WI38 (cell line): Measurements from ENCODE around the gene EDRF1.
"Not testable (repeated sequence)": the region's sequence is repeated elsewhere in the genome, so short reads cannot be mapped to it uniquely, and the experiment has no call there.

Experiments
- H3K4me3 ChIP-seq: 2 replicates; pipeline ENCODE4 v1.5.1; 2011; ENCODE audit warnings: low read depth, mild to moderate bottlenecking, control low read depth, low read length
- CTCF ChIP-seq: IDR thresholded peaks from 2 replicates; pipeline ENCODE4 v1.5.1; 2012; ENCODE audit warnings: low read depth, mild to moderate bottlenecking, control low read depth, low read length

EDRF1 gene

GRCh38 chr10:125694883-125695282, 24.6 kb upstream of the EDRF1 start:
- H3K4me3 ChIP-seq: no peak overlapping the region
- TF ChIP-seq CTCF: no peak

- not testable (repeated sequence) for H3K4me3 ChIP-seq
Observed at GRCh38 chr10:125696884-125697283, 22.6 kb upstream of the EDRF1 start.

- H3K4me3 ChIP-seq: no peak overlapping the region
- no peak for TF ChIP-seq CTCF
Observed at GRCh38 chr10:125698481-125698998, 21.0 kb upstream of the EDRF1 start.

GRCh38 chr10:125699562-125700143, 19.9 kb upstream of the EDRF1 start:
- TF ChIP-seq CTCF: no peak
- no peak overlapping the region for H3K4me3 ChIP-seq

- H3K4me3 ChIP-seq: no peak overlapping the region
- no peak for TF ChIP-seq CTCF
Observed at GRCh38 chr10:125700355-125700911, 19.1 kb upstream of the EDRF1 start.

- TF ChIP-seq CTCF: no peak
- no peak overlapping the region for H3K4me3 ChIP-seq
Observed at GRCh38 chr10:125707541-125708468, 11.7 kb upstream of the EDRF1 start.

GRCh38 chr10:125708971-125709503, 10.5 kb upstream of the EDRF1 start:
- no peak for TF ChIP-seq CTCF

More at GRCh38 chr10:125708971-125709503, 10.5 kb upstream of the EDRF1 start:
- H3K4me3 ChIP-seq: no peak overlapping the region
